ENCODE results near the gene ZSCAN20.

The ZSCAN20 gene

GRCh38 chr1:33445108-33445507 lies 27.3 kb upstream of the ZSCAN20 start:
- no peak for DNase-seq

GRCh38 chr1:33446590-33446989 lies 25.9 kb upstream of the ZSCAN20 start:
- DNase-seq, result no peak

GRCh38 chr1:33454646-33455282 lies 17.7 kb upstream of the ZSCAN20 start:
- no peak for DNase-seq

- DNase-seq, result peak; percentile 41
Observed at GRCh38 chr1:33455539-33456501, 16.6 kb upstream of the ZSCAN20 start.

GRCh38 chr1:33456502-33456886 lies 16.0 kb upstream of the ZSCAN20 start:
- DNase-seq, result no peak

GRCh38 chr1:33459691-33460090 lies 12.8 kb upstream of the ZSCAN20 start:
- DNase-seq, result no peak

GRCh38 chr1:33460144-33460543 lies 12.3 kb upstream of the ZSCAN20 start:
- no peak for DNase-seq

GRCh38 chr1:33460947-33461629 lies 11.4 kb upstream of the ZSCAN20 start:
- no peak for DNase-seq

- no peak for DNase-seq
Observed at GRCh38 chr1:33462405-33463164, 9.9 kb upstream of the ZSCAN20 start.

- DNase-seq, result no peak
Observed at GRCh38 chr1:33464552-33464951, 7.9 kb upstream of the ZSCAN20 start.

- no peak for DNase-seq
Observed at GRCh38 chr1:33465316-33465715, 7.1 kb upstream of the ZSCAN20 start.

- no peak for DNase-seq
Observed at GRCh38 chr1:33466159-33466558, 6.3 kb upstream of the ZSCAN20 start.

- DNase-seq, result no peak
Observed at GRCh38 chr1:33468011-33468410, 4.4 kb upstream of the ZSCAN20 start.

- DNase-seq, result no peak
Observed at GRCh38 chr1:33468531-33468930, 3.9 kb upstream of the ZSCAN20 start.

- DNase-seq, result no peak
Observed at GRCh38 chr1:33468967-33469366, 3.5 kb upstream of the ZSCAN20 start.

- DNase-seq, result no peak
Observed at GRCh38 chr1:33469691-33470090, 2.8 kb upstream of the ZSCAN20 start.

GRCh38 chr1:33470495-33471012 lies 1.9 kb upstream of the ZSCAN20 start:
- DNase-seq, result peak; percentile 88

- no peak for DNase-seq
Observed at GRCh38 chr1:33471416-33471815, 1.0 kb upstream of the ZSCAN20 start.

GRCh38 chr1:33473900-33474299 lies 1.5 kb downstream of the ZSCAN20 start:
- DNase-seq, result no peak

GRCh38 chr1:33477451-33477850 lies 5.0 kb downstream of the ZSCAN20 start:
- no peak for DNase-seq

- DNase-seq, result no peak
Observed at GRCh38 chr1:33482412-33482811, 10.0 kb downstream of the ZSCAN20 start.

GRCh38 chr1:33488624-33489023 lies 16.2 kb downstream of the ZSCAN20 start:
- DNase-seq, result no peak

- no peak for DNase-seq
Observed at GRCh38 chr1:33494929-33495328, 22.5 kb downstream of the ZSCAN20 start.
